CD4-positive, alpha-beta T cell (primary cell): Measurements from ENCODE around the gene COPS7A. TPM values are rescaled to one million over a fixed set of nuclear protein-coding genes. Genes with fewer than 3 reads are reported as not detected.

Source experiments
- ATAC-seq: fragments of 200-7000 bp; cut with Tn5 transposase; one replicate; pipeline ENCODE4 v1.10.0; 2022; ENCODE audit warnings: mild to moderate bottlenecking; ENCODE audit not compliant: poor library complexity
- CTCF ChIA-PET: fragments of 350-600 bp; sonication (Branson Sonifier 250); formaldehyde crosslinking; loops from one replicate; lab custom pipeline; 2021; ENCODE audit warnings: antibody characterized with exemption, inconsistent platforms; lab: Charles Lee
- POLR2A ChIA-PET: fragments of 350-600 bp; sonication (Branson Sonifier 250); formaldehyde crosslinking; loops from one replicate; lab custom pipeline; 2021; ENCODE audit warnings: antibody characterized with exemption, inconsistent platforms; lab: Charles Lee
- DNase-seq, 14 experiments: peaks; one replicate each; pipeline ENCODE4 v3.0.0-alpha.2; 2013 to 2020; ENCODE audit warnings: mixed read lengths in 2 of 14
- H3K27ac ChIP-seq, 2 donors: one replicate each; pipeline versions ENCODE4 v1.5.1 to v1.7.0; 2013; ENCODE audit warnings: low read length in 2 of 2, low read depth in 1 of 2, mild to moderate bottlenecking in 1 of 2
- H3K27me3 ChIP-seq, 2 experiments: 1 replicate in 1 of 2; 2 replicates in 1 of 2; pipeline versions ENCODE4 v1.6.1 to v1.7.0; 2013; ENCODE audit warnings: low read length in 2 of 2, control low read depth in 1 of 2, mild to moderate bottlenecking in 1 of 2, moderate library complexity in 1 of 2; ENCODE audit not compliant: insufficient read depth in 2 of 2, control insufficient read depth in 1 of 2
- H3K36me3 ChIP-seq: one replicate; pipeline ENCODE4 v1.6.1; 2013; ENCODE audit warnings: low read length, control low read depth; ENCODE audit not compliant: insufficient read depth
- H3K4me1 ChIP-seq: one replicate; pipeline ENCODE4 v1.6.1; 2013; ENCODE audit warnings: low read length, control low read depth; ENCODE audit not compliant: insufficient read depth
- H3K4me3 ChIP-seq: one replicate; pipeline ENCODE4 v1.5.1; 2013; ENCODE audit warnings: mild to moderate bottlenecking, low read length, moderate library complexity
- H3K9me3 ChIP-seq, 2 experiments: 1 replicate in 1 of 2; 2 replicates in 1 of 2; pipeline versions ENCODE4 v1.6.1 to v1.7.0; 2013; ENCODE audit warnings: low read length in 2 of 2, mild to moderate bottlenecking in 2 of 2, control low read depth in 1 of 2, moderate library complexity in 1 of 2; ENCODE audit not compliant: control insufficient read depth in 1 of 2, insufficient read depth in 1 of 2
- H3K27ac Mint-ChIP-seq: one replicate; pipeline ENCODE4 v1.8.0; 2020; ENCODE audit warnings: mixed read lengths
- H3K27me3 Mint-ChIP-seq: one replicate; pipeline ENCODE4 v1.8.0; 2021; ENCODE audit warnings: mixed read lengths
- H3K36me3 Mint-ChIP-seq: one replicate; pipeline ENCODE4 v1.8.0; 2021; ENCODE audit warnings: low read depth, mixed read lengths
- H3K4me1 Mint-ChIP-seq: one replicate; pipeline ENCODE4 v1.8.0; 2021; ENCODE audit warnings: low read depth, mixed read lengths
- H3K4me3 Mint-ChIP-seq: one replicate; pipeline ENCODE4 v1.8.0; 2020; ENCODE audit warnings: mild to moderate bottlenecking, mixed read lengths
- H3K9me3 Mint-ChIP-seq: one replicate; pipeline ENCODE4 v1.8.0; 2020; ENCODE audit warnings: mixed read lengths
- intact Hi-C, 2 experiments: fragments of 100-400 bp; cut with DNase I in 1 of 2; cut with micrococcal nuclease in 1 of 2; formaldehyde crosslinking; loops; one replicate each; pipeline versions ENCODE4 v1.15.1 to v1.9.0; 2023 to 2025; cut with DNase I, micrococcal nuclease
- total RNA-seq, 174 experiments: library from RNA in 2 of 174; stranded (reverse) in 2 of 174; gene quantifications; one replicate each; pipeline ENCODE4 v1.2.3 and lab custom pipeline; 2021 to 2026
- TF ChIP-seq, protein P1 (sequence below): fragments of 200-600 bp; IDR thresholded peaks from one replicate; pipeline ENCODE4 v1.8.0; 2022; ENCODE audit warnings: antibody characterized with exemption, mild to moderate bottlenecking

Gene COPS7A
- total RNA-seq, 2 experiments from 2014 or later = 9.4 to 9.6 TPM

- H3K36me3 ChIP-seq = no peaks in the 10 kb centered on the region
- DNase-seq = no peak
- peaks cover 17% of the 10 kb centered on the region for H3K4me1 ChIP-seq
- Mint-ChIP-seq H3K4me1 (peaks cover 12% of the 10 kb centered on the region), H3K27me3 (no peaks in the 10 kb centered on the region), H3K9me3 (no peaks in the 10 kb centered on the region), H3K36me3 (peaks cover 6% of the 10 kb centered on the region), H3K27ac (no peak overlapping the region), H3K4me3 (no peak overlapping the region)
- no peaks in the 10 kb centered on the region for H3K9me3 ChIP-seq
- no peak overlapping the region for H3K27ac ChIP-seq
- H3K4me3 ChIP-seq = no peak overlapping the region
- CTCF ChIA-PET = interaction anchor here (1.8 kb wide), 1 partner anchor 10 kb away, joined by 6 read pairs; no protein-coding TSS in a partner anchor
- POLR2A ChIA-PET = no interaction called here
- intact Hi-C loops = no loop called here
- ATAC-seq = no peak
- peaks cover 0 to 3% of the 10 kb centered on the region in 2 experiments for H3K27me3 ChIP-seq
- TF ChIP-seq, protein P1, sequence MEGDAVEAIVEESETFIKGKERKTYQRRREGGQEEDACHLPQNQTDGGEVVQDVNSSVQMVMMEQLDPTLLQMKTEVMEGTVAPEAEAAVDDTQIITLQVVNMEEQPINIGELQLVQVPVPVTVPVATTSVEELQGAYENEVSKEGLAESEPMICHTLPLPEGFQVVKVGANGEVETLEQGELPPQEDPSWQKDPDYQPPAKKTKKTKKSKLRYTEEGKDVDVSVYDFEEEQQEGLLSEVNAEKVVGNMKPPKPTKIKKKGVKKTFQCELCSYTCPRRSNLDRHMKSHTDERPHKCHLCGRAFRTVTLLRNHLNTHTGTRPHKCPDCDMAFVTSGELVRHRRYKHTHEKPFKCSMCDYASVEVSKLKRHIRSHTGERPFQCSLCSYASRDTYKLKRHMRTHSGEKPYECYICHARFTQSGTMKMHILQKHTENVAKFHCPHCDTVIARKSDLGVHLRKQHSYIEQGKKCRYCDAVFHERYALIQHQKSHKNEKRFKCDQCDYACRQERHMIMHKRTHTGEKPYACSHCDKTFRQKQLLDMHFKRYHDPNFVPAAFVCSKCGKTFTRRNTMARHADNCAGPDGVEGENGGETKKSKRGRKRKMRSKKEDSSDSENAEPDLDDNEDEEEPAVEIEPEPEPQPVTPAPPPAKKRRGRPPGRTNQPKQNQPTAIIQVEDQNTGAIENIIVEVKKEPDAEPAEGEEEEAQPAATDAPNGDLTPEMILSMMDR = no peak
These were observed 33.3 kb downstream of the COPS7A start for GRCh38 chr12:6757028-6757690.

GRCh38 chr12:6758506-6759095 lies 34.8 kb downstream of the COPS7A start:
- Mint-ChIP-seq H3K4me1 (peaks cover 2% of the 10 kb centered on the region), H3K4me3 (no peak overlapping the region), H3K36me3 (peaks cover under 1% of the 10 kb centered on the region), H3K27ac (no peak overlapping the region), H3K9me3 (no peaks in the 10 kb centered on the region), H3K27me3 (no peaks in the 10 kb centered on the region)
- Histone ChIP-seq H3K4me3 (no peak overlapping the region), H3K4me1 (peaks cover 4% of the 10 kb centered on the region), H3K9me3 (no peaks in the 10 kb centered on the region), H3K27me3 (peaks cover 0 to 3% of the 10 kb centered on the region in 2 experiments), H3K36me3 (no peaks in the 10 kb centered on the region), H3K27ac (no peak overlapping the region)
- ChIA-PET CTCF (interaction anchor here (1.0 to 1.8 kb wide), 2 partner anchors 8 to 16 kb away, joined by 3 to 6 read pairs; no protein-coding TSS in a partner anchor), POLR2A (interaction anchor here (0.9 kb wide), 1 partner anchor 21 kb away, joined by 4 read pairs; no protein-coding TSS in a partner anchor)
- intact Hi-C loops = no loop called here
- DNase-seq = no peak
- no peak for ATAC-seq
- TF ChIP-seq, protein P1 = no peak

GRCh38 chr12:6759741-6760140 lies 35.9 kb downstream of the COPS7A start:
- Histone ChIP-seq H3K9me3 (no peaks in the 10 kb centered on the region), H3K27ac (no peak overlapping the region), H3K4me1 (peaks cover 10% of the 10 kb centered on the region), H3K27me3 (peaks cover 0 to 4% of the 10 kb centered on the region in 2 experiments), H3K4me3 (no peak overlapping the region), H3K36me3 (no peaks in the 10 kb centered on the region)
- CTCF ChIA-PET = interaction anchor here (0.6 to 1.0 kb wide), 3 partner anchors 15 to 75 kb away, joined by 3 to 5 read pairs (median 3); no protein-coding TSS in a partner anchor
- H3K27me3 Mint-ChIP-seq = peaks cover 9% of the 10 kb centered on the region
- intact Hi-C loops = no loop called here
- ATAC-seq = no peak
- H3K27ac Mint-ChIP-seq = no peak overlapping the region
- no peaks in the 10 kb centered on the region for H3K36me3 Mint-ChIP-seq
- POLR2A ChIA-PET = interaction anchor here (0.6 to 0.9 kb wide), 2 partner anchors 20 to 113 kb away, joined by 4 read pairs; no protein-coding TSS in a partner anchor
- TF ChIP-seq, protein P1 = no peak
- peaks cover 8% of the 10 kb centered on the region for H3K4me1 Mint-ChIP-seq
- no peak overlapping the region for H3K4me3 Mint-ChIP-seq
- no peak for DNase-seq
- no peaks in the 10 kb centered on the region for H3K9me3 Mint-ChIP-seq
